ENCODE results near the gene SPATA31D3.
"Not testable (repeated sequence)": the region's sequence is repeated elsewhere in the genome, so short reads cannot be mapped to it uniquely, and the experiment has no call there.

The SPATA31D3 gene
- long read RNA-seq, result 0 reads

GRCh38 chr9:81943393-81943792 lies at the start of gene SPATA31D3:
Gene SPATA31D3, plus strand, starts transcription at chr9:81943500. Its CDS starts 86 bp downstream, at chr9:81943586.
- DNase-seq (ENCODE audit: low read depth in 1 of 2, low spot score in 1 of 2); H3K27me3 ChIP-seq (ENCODE audit: insufficient read depth, poor library complexity, severe bottlenecking); H3K27ac ChIP-seq (replicated peaks); H3K4me3 ChIP-seq (replicated peaks; ENCODE audit: insufficient read depth, low read length): not testable (repeated sequence)

DNA sequence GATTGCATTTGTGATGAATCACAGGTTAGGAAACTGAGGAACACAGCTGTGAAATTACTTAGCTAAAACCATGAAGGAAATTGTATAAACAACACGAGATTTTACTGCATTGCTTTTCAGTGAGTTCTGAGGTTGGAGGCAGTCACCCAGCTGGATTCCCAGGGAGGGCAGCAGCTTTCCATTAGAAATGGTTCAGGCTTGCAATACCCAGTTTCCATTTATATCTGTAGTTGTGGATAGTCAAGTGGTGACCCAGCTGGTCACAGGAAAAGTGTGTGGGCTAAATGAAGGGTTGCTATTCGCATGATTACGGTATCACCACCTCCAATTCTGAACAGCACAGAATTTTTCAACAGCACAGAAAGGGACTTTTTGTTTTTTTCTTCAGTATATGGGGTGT lies 49.4 kb upstream of the SPATA31D3 start:
- H3K27me3 ChIP-seq (ENCODE audit: insufficient read depth, poor library complexity, severe bottlenecking), result no peaks in the 10 kb centered on the region
- no peak for TF ChIP-seq SPI1 (IDR thresholded peaks at IDR 0.05; ENCODE audit: borderline replicate concordance, low read depth)
- no peak for TF ChIP-seq GABPA (IDR thresholded peaks at IDR 0.05; ENCODE audit: low read depth)
- no peak for TF ChIP-seq REST (IDR thresholded peaks at IDR 0.05; ENCODE audit: insufficient replicate concordance, low read depth)
- TF ChIP-seq POLR2AphosphoS5 (IDR thresholded peaks at IDR 0.05; ENCODE audit: low read depth), result no peak
- TF ChIP-seq, protein P1, sequence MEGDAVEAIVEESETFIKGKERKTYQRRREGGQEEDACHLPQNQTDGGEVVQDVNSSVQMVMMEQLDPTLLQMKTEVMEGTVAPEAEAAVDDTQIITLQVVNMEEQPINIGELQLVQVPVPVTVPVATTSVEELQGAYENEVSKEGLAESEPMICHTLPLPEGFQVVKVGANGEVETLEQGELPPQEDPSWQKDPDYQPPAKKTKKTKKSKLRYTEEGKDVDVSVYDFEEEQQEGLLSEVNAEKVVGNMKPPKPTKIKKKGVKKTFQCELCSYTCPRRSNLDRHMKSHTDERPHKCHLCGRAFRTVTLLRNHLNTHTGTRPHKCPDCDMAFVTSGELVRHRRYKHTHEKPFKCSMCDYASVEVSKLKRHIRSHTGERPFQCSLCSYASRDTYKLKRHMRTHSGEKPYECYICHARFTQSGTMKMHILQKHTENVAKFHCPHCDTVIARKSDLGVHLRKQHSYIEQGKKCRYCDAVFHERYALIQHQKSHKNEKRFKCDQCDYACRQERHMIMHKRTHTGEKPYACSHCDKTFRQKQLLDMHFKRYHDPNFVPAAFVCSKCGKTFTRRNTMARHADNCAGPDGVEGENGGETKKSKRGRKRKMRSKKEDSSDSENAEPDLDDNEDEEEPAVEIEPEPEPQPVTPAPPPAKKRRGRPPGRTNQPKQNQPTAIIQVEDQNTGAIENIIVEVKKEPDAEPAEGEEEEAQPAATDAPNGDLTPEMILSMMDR (IDR thresholded peaks at IDR 0.05; ENCODE audit: insufficient read depth, low read length), result no peak
- no peak for DNase-seq (ENCODE audit: low read depth in 1 of 2, low spot score in 1 of 2)
- H3K4me3 ChIP-seq (replicated peaks; ENCODE audit: insufficient read depth, low read length), result no peak overlapping the region
- H3K27ac ChIP-seq (replicated peaks), result no peak overlapping the region

GRCh38 chr9:81894891-81895290 lies 48.4 kb upstream of the SPATA31D3 start:
- no peak overlapping the region for H3K27ac ChIP-seq (replicated peaks)
- H3K4me3 ChIP-seq (replicated peaks; ENCODE audit: insufficient read depth, low read length), result no peak overlapping the region
- no peaks in the 10 kb centered on the region for H3K27me3 ChIP-seq (ENCODE audit: insufficient read depth, poor library complexity, severe bottlenecking)
- no peak for DNase-seq (ENCODE audit: low read depth in 1 of 2, low spot score in 1 of 2)
- no peak for TF ChIP-seq SPI1 (IDR thresholded peaks at IDR 0.05; ENCODE audit: borderline replicate concordance, low read depth)
- no peak for TF ChIP-seq POLR2AphosphoS5 (IDR thresholded peaks at IDR 0.05; ENCODE audit: low read depth)
- TF ChIP-seq GABPA (IDR thresholded peaks at IDR 0.05; ENCODE audit: low read depth), result no peak
- TF ChIP-seq, protein P1 (IDR thresholded peaks at IDR 0.05; ENCODE audit: insufficient read depth, low read length), result no peak
- TF ChIP-seq REST (IDR thresholded peaks at IDR 0.05; ENCODE audit: insufficient replicate concordance, low read depth), result no peak

DNA sequence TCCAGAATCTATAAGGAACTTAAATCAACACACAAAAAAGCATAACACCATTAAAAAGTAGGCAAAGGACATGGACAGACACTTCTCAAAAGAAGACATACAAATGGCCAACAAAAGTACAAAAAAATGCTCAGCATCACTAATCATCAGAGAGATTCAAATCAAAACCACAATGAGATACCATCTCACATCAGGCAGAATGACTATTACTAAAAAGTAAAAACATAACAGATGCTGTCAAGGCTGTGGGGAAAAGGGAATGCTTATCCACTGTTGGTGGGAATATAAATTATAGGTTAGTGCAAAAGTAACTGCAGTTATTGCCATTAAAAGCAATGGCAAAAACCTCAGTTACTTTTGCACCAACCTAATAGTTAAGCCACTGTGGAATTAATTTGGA lies 47.2 kb upstream of the SPATA31D3 start:
- Histone ChIP-seq H3K27ac (replicated peaks) (no peak overlapping the region), H3K4me3 (replicated peaks; ENCODE audit: insufficient read depth, low read length) (no peak overlapping the region), H3K27me3 (ENCODE audit: insufficient read depth, poor library complexity, severe bottlenecking) (no peaks in the 10 kb centered on the region)
- no peak for DNase-seq (ENCODE audit: low read depth in 1 of 2, low spot score in 1 of 2)
- TF ChIP-seq POLR2AphosphoS5 (IDR thresholded peaks at IDR 0.05; ENCODE audit: low read depth), result no peak
- no peak for TF ChIP-seq REST (IDR thresholded peaks at IDR 0.05; ENCODE audit: insufficient replicate concordance, low read depth)
- TF ChIP-seq SPI1 (IDR thresholded peaks at IDR 0.05; ENCODE audit: borderline replicate concordance, low read depth), result no peak
